HCT116 (cell line): Measurements from ENCODE around the gene ZNHIT2. TPM values are rescaled to one million over a fixed set of nuclear protein-coding genes. Genes with fewer than 3 reads are reported as not detected.

ENCODE experiments used
- ATAC-seq: fragments of 200-7000 bp; cut with Tn5 transposase; 2 replicates; pipeline ENCODE4 v1.9.1; 2020; ENCODE audit warnings: mild to moderate bottlenecking, moderate library complexity
- BruUV-seq: library from RNA; stranded (reverse); fragments of 400-500 nt; replicated peaks from 2 replicates; lab custom pipeline; 2021; lab: Mats Ljungman, UMichigan
- CTCF ChIA-PET: fragments of 300-600 bp; sonication (Branson Sonifier 250); formaldehyde crosslinking; loops from one replicate; lab custom pipeline; 2021; ENCODE audit warnings: antibody characterized with exemption; lab: Charles Lee
- POLR2A ChIA-PET: fragments of 300-600, 350-600 bp; sonication (Branson Sonifier 250); formaldehyde crosslinking; loops from one replicate; lab custom pipeline; 2021; ENCODE audit warnings: antibody characterized with exemption; lab: Charles Lee
- RAD21 ChIA-PET, 2 experiments: fragments of 300-600 bp; sonication (Branson Sonifier 250); formaldehyde crosslinking; loops; one replicate each; lab custom pipeline; 2023; ENCODE audit warnings: low total read pairs in 2 of 2; ENCODE audit not compliant: uncharacterized antibody in 2 of 2, unreplicated experiment in 2 of 2, low non-redundant PET in 1 of 2; lab: Charles Lee
- DNase-seq: peaks from one replicate; pipeline ENCODE4 v3.0.0-alpha.2; 2010; ENCODE audit warnings: low read depth, low spot score
- H2AFZ ChIP-seq: fragments of 200-600 bp; shearing (Covaris generic), sonication (generic); 2 replicates; pipeline ENCODE4 v1.6.1; 2017; ENCODE audit warnings: low read depth, mixed run types, mixed read lengths, antibody characterized with exemption, low read length; ENCODE audit not compliant: poor library complexity, severe bottlenecking
- H3K27ac ChIP-seq: 2 replicates; pipeline ENCODE4 v1.5.1; 2012; ENCODE audit warnings: low read depth, low read length
- H3K27me3 ChIP-seq: fragments of 200-600 bp; sonication (generic); 2 replicates; pipeline ENCODE4 v1.6.1; 2016; ENCODE audit warnings: mixed run types, low read length, mixed read lengths; ENCODE audit not compliant: insufficient read depth
- H3K36me3 ChIP-seq, 2 experiments: fragments of 200-500 bp in 1 of 2; fragments of 200-600 bp in 1 of 2; sonication (Bioruptor generic) in 1 of 2; sonication (generic) in 1 of 2; 2 replicates each; pipeline versions ENCODE4 v1.5.1 to v1.6.1; 2014 to 2016; ENCODE audit warnings: low read length in 2 of 2, inconsistent platforms in 1 of 2, mixed read lengths in 1 of 2, mixed run types in 1 of 2; ENCODE audit not compliant: insufficient read depth in 2 of 2, control insufficient read depth in 1 of 2
- H3K4me1 ChIP-seq, 2 experiments: fragments of 200-600 bp in 1 of 2; sonication (generic) in 1 of 2; 2 replicates each; pipeline versions ENCODE4 v1.5.1 to v1.6.1; 2012 to 2017; ENCODE audit warnings: low read length in 2 of 2, inconsistent platforms in 1 of 2, mild to moderate bottlenecking in 1 of 2, mixed read lengths in 1 of 2, mixed run types in 1 of 2, moderate library complexity in 1 of 2; ENCODE audit not compliant: insufficient read depth in 2 of 2, control insufficient read depth in 1 of 2
- H3K4me2 ChIP-seq: fragments of 200-600 bp; sonication (generic); 2 replicates; pipeline ENCODE4 v1.6.1; 2017; ENCODE audit warnings: mixed run types, low read length, mixed read lengths
- H3K4me3 ChIP-seq, 2 experiments: fragments of 200-600 bp in 1 of 2; sonication (generic) in 1 of 2; replicated peaks in 1 of 2; 2 replicates each; pipeline ENCODE4 v1.5.1; 2011 to 2016; ENCODE audit warnings: low read length in 2 of 2, control low read depth in 1 of 2, low read depth in 1 of 2, mild to moderate bottlenecking in 1 of 2, mixed read lengths in 1 of 2, mixed run types in 1 of 2
- H3K79me2 ChIP-seq: fragments of 200-600 bp; sonication (generic); 2 replicates; pipeline ENCODE4 v1.6.1; 2017; ENCODE audit warnings: mild to moderate bottlenecking, mixed run types, low read length, moderate library complexity, mixed read lengths; ENCODE audit not compliant: insufficient read depth
- H3K9ac ChIP-seq: fragments of 200-600 bp; sonication (generic); 2 replicates; pipeline ENCODE4 v1.6.1; 2016; ENCODE audit warnings: low read length, mixed read lengths
- H3K9me2 ChIP-seq: fragments of 200-600 bp; sonication (generic), shearing (Covaris generic); 2 replicates; pipeline ENCODE4 v1.6.1; 2017; ENCODE audit warnings: mixed run types, mild to moderate bottlenecking, moderate library complexity; ENCODE audit not compliant: insufficient read depth
- H3K9me3 ChIP-seq, 2 experiments: fragments of 200-500 bp in 1 of 2; fragments of 200-600 bp in 1 of 2; sonication (Bioruptor generic) in 1 of 2; sonication (generic) in 1 of 2; 2 replicates each; pipeline ENCODE4 v1.6.1; 2014 to 2017; ENCODE audit warnings: low read length in 2 of 2, mixed read lengths in 2 of 2, inconsistent platforms in 1 of 2, low read depth in 1 of 2, mild to moderate bottlenecking in 1 of 2, mixed run types in 1 of 2, moderate library complexity in 1 of 2; ENCODE audit not compliant: control insufficient read depth in 1 of 2, insufficient read depth in 1 of 2
- H4K20me1 ChIP-seq: fragments of 200-600 bp; sonication (generic), shearing (Covaris generic); 2 replicates; pipeline ENCODE4 v1.6.1; 2017; ENCODE audit warnings: mixed run types, mild to moderate bottlenecking, moderate library complexity; ENCODE audit not compliant: insufficient read depth
- CTCF ChIP-seq, 3 experiments: fragments of 200-600 bp in 1 of 3; sonication (generic) in 1 of 3; IDR thresholded peaks in 2 of 3; conservative IDR thresholded peaks in 1 of 3; 2 replicates each; pipeline ENCODE4 v1.5.1; 2012 to 2017; ENCODE audit warnings: low read depth in 2 of 3, low read length in 2 of 3, antibody characterized with exemption in 1 of 3, borderline replicate concordance in 1 of 3, control low read depth in 1 of 3, mild to moderate bottlenecking in 1 of 3, mixed read lengths in 1 of 3, mixed run types in 1 of 3, moderate library complexity in 1 of 3; ENCODE audit not compliant: insufficient read depth in 1 of 3
- EGR1 ChIP-seq: IDR thresholded peaks from 2 replicates; pipeline ENCODE4 v1.6.1; 2012; ENCODE audit warnings: low read depth
- POLR2AphosphoS5 ChIP-seq: IDR thresholded peaks from 2 replicates; pipeline ENCODE4 v1.6.1; 2011; ENCODE audit warnings: mild to moderate bottlenecking, low read depth, low read length, moderate library complexity
- RAD21 ChIP-seq: IDR thresholded peaks from 2 replicates; pipeline ENCODE4 v1.6.1; 2012; ENCODE audit warnings: low read depth, mild to moderate bottlenecking
- SP1 ChIP-seq: IDR thresholded peaks from 2 replicates; pipeline ENCODE4 v1.6.1; 2012; ENCODE audit warnings: low read depth
- TCF7L2 ChIP-seq: IDR thresholded peaks from 2 replicates; pipeline ENCODE4 v1.7.0; 2011; ENCODE audit warnings: borderline replicate concordance, inconsistent platforms; ENCODE audit not compliant: insufficient read depth, insufficient read length; ENCODE audit errors: extremely low read depth
- YY1 ChIP-seq: IDR thresholded peaks from 2 replicates; pipeline ENCODE4 v1.6.1; 2011; ENCODE audit warnings: low read length, low read depth, moderate library complexity, mild to moderate bottlenecking; ENCODE audit not compliant: insufficient replicate concordance; ENCODE audit errors: extremely low read depth
- ZNF274 ChIP-seq: fragments of 200-500 bp; sonication (Bioruptor generic); IDR thresholded peaks from 2 replicates; pipeline ENCODE4 v1.6.1; 2014; ENCODE audit warnings: mild to moderate bottlenecking, low read depth, low read length, inconsistent platforms
- intact Hi-C: fragments of 100-400 bp; cut with micrococcal nuclease; formaldehyde crosslinking; loops from 2 replicates; pipeline ENCODE4 v1.10.0; 2022
- total RNA-seq: library from RNA; stranded (reverse); gene quantifications from one replicate; pipeline ENCODE4 v1.2.1, GENCODE V29; 2021; ENCODE audit not compliant: unreplicated experiment
- TF ChIP-seq, protein P1 (sequence below): IDR thresholded peaks from 2 replicates; pipeline ENCODE4 v1.6.1; 2012

Gene ZNHIT2
- total RNA-seq, 1 experiment from 2014 or later = 18.8 TPM

GRCh38 chr11:65067446-65067845, 50.1 kb downstream of the ZNHIT2 start:
- ChIA-PET CTCF (no interaction called here), RAD21 (no interaction called here), POLR2A (no interaction called here)
- DNase-seq (no peak), ATAC-seq (no peak)
- TF ChIP-seq RAD21 = no peak
- TF ChIP-seq ZNF274 = no peak
- no peak for TF ChIP-seq POLR2AphosphoS5
- TF ChIP-seq SP1 = no peak
- TF ChIP-seq CTCF (IDR thresholded peaks at IDR 0.05 in 2 of 3, conservative IDR thresholded peaks at IDR 0.05 in 1 of 3; ENCODE audit: borderline replicate concordance in 1 of 3, insufficient read depth in 1 of 3, low read depth in 2 of 3, low read length in 2 of 3) = no peak
- TF ChIP-seq TCF7L2 = no peak
- TF ChIP-seq YY1 = no peak
- no peak for TF ChIP-seq EGR1
- TF ChIP-seq, protein P1, sequence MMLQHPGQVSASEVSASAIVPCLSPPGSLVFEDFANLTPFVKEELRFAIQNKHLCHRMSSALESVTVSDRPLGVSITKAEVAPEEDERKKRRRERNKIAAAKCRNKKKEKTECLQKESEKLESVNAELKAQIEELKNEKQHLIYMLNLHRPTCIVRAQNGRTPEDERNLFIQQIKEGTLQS = no peak
- Histone ChIP-seq H3K79me2 (no peaks in the 10 kb centered on the region), H3K9me3 (no peaks in the 10 kb centered on the region), H3K36me3 (no peaks in the 10 kb centered on the region), H4K20me1 (no peaks in the 10 kb centered on the region), H3K27ac (no peak overlapping the region), H3K4me2 (no peak overlapping the region), H3K4me1 (no peaks in the 10 kb centered on the region), H3K9me2 (no peaks in the 10 kb centered on the region), H3K4me3 (no peak overlapping the region), H2AFZ (no peak overlapping the region), H3K27me3 (no peaks in the 10 kb centered on the region), H3K9ac (no peak overlapping the region)
- BruUV-seq = no TSS peak
- intact Hi-C loops = no loop called here
